ENCODE results near the gene ZNF837. TPM values are rescaled to one million over a fixed set of nuclear protein-coding genes. Genes with fewer than 3 reads are reported as not detected.
A peak's percentile ranks its signal among the peaks of the same experiment; 100 is the strongest.

The ZNF837 gene
- total RNA-seq, 1 donor from 2014 or later: 0.48 TPM

DNA sequence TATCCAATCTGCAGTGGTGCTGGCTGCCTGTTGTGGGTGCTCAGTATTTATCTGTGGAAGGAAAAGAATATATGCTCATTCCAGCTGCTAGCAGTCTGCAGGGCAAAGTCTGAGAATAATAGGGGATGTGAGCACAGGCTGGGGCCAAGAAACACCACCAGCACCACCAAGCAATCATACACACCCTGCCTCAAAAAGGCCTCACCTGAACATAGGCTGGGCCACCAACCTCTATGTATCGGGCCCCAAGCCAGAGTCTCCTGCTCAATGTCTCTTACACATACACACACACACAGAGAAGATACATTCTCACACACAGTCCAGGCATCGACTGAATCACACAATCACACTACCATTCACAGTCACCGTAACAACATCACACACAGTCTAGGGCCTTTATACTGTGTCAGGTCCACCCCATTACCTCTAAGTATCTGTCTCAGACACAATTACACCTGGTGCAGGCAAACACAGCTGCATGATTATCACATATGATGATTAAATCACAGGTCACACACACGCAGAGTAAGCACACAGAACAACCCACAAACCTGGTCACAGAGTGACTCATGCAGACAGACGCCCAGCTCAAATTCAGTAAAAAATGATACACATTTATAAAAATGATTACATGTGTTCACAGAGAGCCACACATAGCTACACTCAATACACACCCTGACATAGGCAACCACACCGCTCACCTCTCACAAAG, 55.4 kb downstream of the ZNF837 start:
- DNase-seq (ENCODE audit: low spot score): peak; percentile 64

DNA sequence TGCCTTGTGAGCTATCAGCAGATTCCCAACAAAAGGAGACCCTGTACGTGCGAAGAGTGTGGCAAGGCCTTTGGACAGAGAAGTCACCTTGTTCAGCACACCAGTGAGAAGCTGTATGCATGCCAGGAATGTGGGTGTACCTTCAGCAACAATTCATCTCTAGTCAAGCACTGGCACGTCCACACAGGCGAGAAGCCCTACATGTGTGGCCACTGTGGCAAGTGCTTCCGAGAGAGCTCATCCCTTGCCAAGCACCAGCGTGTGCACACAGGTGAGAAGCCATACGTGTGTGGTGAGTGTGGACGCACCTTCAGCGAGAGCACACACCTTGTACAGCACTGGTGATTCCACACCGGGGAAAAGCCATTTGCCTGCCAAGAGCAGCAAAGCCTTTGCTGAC, 61.6 kb downstream of the ZNF837 start:
- DNase-seq (ENCODE audit: low spot score): peak; percentile 77

DNA sequence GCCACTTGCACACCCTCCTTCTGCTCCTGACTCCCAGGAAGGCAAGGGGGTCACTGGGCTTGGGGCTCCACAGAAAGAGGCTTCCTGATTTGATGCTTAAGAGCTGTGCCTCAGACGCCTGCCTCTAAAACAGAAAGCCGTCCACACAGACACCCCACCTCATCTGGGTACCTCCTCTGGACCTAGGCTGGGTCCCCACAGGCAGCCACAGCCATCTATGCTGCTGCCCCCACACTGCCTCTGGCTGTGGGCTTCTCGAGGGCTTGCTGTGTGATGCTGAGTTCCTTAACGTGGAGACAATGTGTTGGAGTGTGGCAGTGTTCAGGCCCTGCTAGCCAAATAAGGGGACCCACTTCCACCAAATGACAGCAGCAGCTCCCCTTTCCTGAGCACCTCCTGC, 62.5 kb downstream of the ZNF837 start:
- DNase-seq (ENCODE audit: low spot score): peak; percentile 80

Small RNA genes lying within 50 kb of the gene (microRNA-seq; reads per million reads assigned to microRNA genes)
- gene MIR4754 (ENCODE audit: borderline number of aligned reads): not detected
- gene MIR6806 (ENCODE audit: borderline number of aligned reads): not detected

Other genes starting within 250 kb of the ZNF837 start
- gene ZNF329, start 230.2 kb downstream of the ZNF837 start, total RNA-seq: 8.3 TPM
- gene ZNF274, start 198.0 kb downstream of the ZNF837 start, total RNA-seq: 20.5 TPM
- 25.2 TPM for gene ZNF544, start 152.1 kb downstream of the ZNF837 start, total RNA-seq
- 5.1 TPM for gene ZNF8, start 102.1 kb downstream of the ZNF837 start, total RNA-seq
- 30.6 TPM for gene ERVK3-1, start 75.7 kb downstream of the ZNF837 start, total RNA-seq
- 2.5 TPM for gene ZSCAN22, start 54.0 kb downstream of the ZNF837 start, total RNA-seq
- 8.4 TPM for gene A1BG, start 27.5 kb downstream of the ZNF837 start, total RNA-seq
- gene ZNF497, start 18.3 kb downstream of the ZNF837 start, total RNA-seq: 0.19 TPM
- gene RPS5, start 6.2 kb upstream of the ZNF837 start, total RNA-seq: 673 TPM
- gene RNF225, start 14.6 kb upstream of the ZNF837 start, total RNA-seq: not detected
- 15.4 TPM for gene ZNF584, start 27.6 kb upstream of the ZNF837 start, total RNA-seq
- 4.0 TPM for gene ZNF132, start 59.1 kb upstream of the ZNF837 start, total RNA-seq
- 5.2 TPM for gene ZNF324B, start 70.6 kb upstream of the ZNF837 start, total RNA-seq
- gene ZNF324, start 86.0 kb upstream of the ZNF837 start, total RNA-seq: 6.7 TPM
- gene ZNF446, start 95.3 kb upstream of the ZNF837 start, total RNA-seq: 5.6 TPM
- 6.5 TPM for gene SLC27A5, start 131.0 kb upstream of the ZNF837 start, total RNA-seq
- 11.8 TPM for gene ZBTB45, start 138.8 kb upstream of the ZNF837 start, total RNA-seq
- 185 TPM for gene TRIM28, start 163.0 kb upstream of the ZNF837 start, total RNA-seq
- gene CHMP2A, start 174.1 kb upstream of the ZNF837 start, total RNA-seq: 116 TPM
- gene UBE2M, start 177.6 kb upstream of the ZNF837 start, total RNA-seq: 69.4 TPM
- 16.2 TPM for gene MZF1, start 192.3 kb upstream of the ZNF837 start, total RNA-seq

Data from mesenteric fat pad (tissue), 1 donor.